Activated gamma-delta T cell treated with Interleukin-2 at 50 U/mL for 16 hours (primary cell): Measurements from ENCODE around the gene DTX2.
"Not testable (repeated sequence)": the region's sequence is repeated elsewhere in the genome, so short reads cannot be mapped to it uniquely, and the experiment has no call there.

Source experiments
- DNase-seq: peaks from one replicate; pipeline ENCODE4 v3.0.0-alpha.2; 2020

Gene DTX2

GRCh38 chr7:76461464-76462101 is at the start of gene DTX2:
Gene DTX2, plus strand, starts transcription at chr7:76461709. Its CDS starts 18,801 bp downstream, at chr7:76480510.
- peak; percentile 48 for DNase-seq

GRCh38 chr7:76412249-76412648 is 49.3 kb upstream of the DTX2 start:
- DNase-seq, result no peak

- DNase-seq, result not testable (repeated sequence)
These were observed 43.7 kb upstream of the DTX2 start for GRCh38 chr7:76417654-76418310.

GRCh38 chr7:76421097-76421496 is 40.4 kb upstream of the DTX2 start:
- not testable (repeated sequence) for DNase-seq

GRCh38 chr7:76423666-76424412 is 37.7 kb upstream of the DTX2 start:
- DNase-seq, result no peak

GRCh38 chr7:76424413-76425111 is 36.9 kb upstream of the DTX2 start, which contains the start of gene ZP3:
Gene ZP3, plus strand, starts transcription at chr7:76424950. Its CDS starts 15 bp downstream, at chr7:76424965.
- DNase-seq, result no peak

- DNase-seq, result no peak
These were observed 36.4 kb upstream of the DTX2 start for GRCh38 chr7:76425156-76425555.

- DNase-seq, result not testable (repeated sequence)
These were observed 36.0 kb upstream of the DTX2 start for GRCh38 chr7:76425558-76425957.

GRCh38 chr7:76426246-76426645 is 35.3 kb upstream of the DTX2 start:
- no peak for DNase-seq

GRCh38 chr7:76427635-76428034 is 33.9 kb upstream of the DTX2 start:
- DNase-seq, result no peak

GRCh38 chr7:76428149-76428823 is 33.2 kb upstream of the DTX2 start:
- no peak for DNase-seq

GRCh38 chr7:76428868-76429805 is 32.4 kb upstream of the DTX2 start:
- DNase-seq, result no peak

- no peak for DNase-seq
These were observed 31.3 kb upstream of the DTX2 start for GRCh38 chr7:76430211-76430610.

GRCh38 chr7:76430836-76431235 is 30.7 kb upstream of the DTX2 start:
- DNase-seq, result no peak

- peak; percentile 46 for DNase-seq
These were observed 23.6 kb upstream of the DTX2 start for GRCh38 chr7:76437873-76438272.

GRCh38 chr7:76439120-76439888 is 22.2 kb upstream of the DTX2 start:
- DNase-seq, result not testable (repeated sequence)

GRCh38 chr7:76440404-76440803 is 21.1 kb upstream of the DTX2 start:
- DNase-seq, result not testable (repeated sequence)

- DNase-seq, result not testable (repeated sequence)
These were observed 19.7 kb upstream of the DTX2 start for GRCh38 chr7:76441792-76442191.

- not testable (repeated sequence) for DNase-seq
These were observed 18.7 kb upstream of the DTX2 start for GRCh38 chr7:76442664-76443446.

GRCh38 chr7:76443846-76444245 is 17.7 kb upstream of the DTX2 start:
- DNase-seq, result not testable (repeated sequence)
